HG03280 (cell line): ENCODE results near the gene PLCB1.
"Not testable (repeated sequence)": the region's sequence is repeated elsewhere in the genome, so short reads cannot be mapped to it uniquely, and the experiment has no call there.

Source experiments
- ATAC-seq: cut with Tn5 transposase; IDR thresholded peaks from one replicate; pipeline ENCODE4 v1.9.1; 2021; ENCODE audit warnings: mild to moderate bottlenecking, moderate library complexity; ENCODE audit not compliant: unreplicated experiment

Gene PLCB1

GRCh38 chr20:8853211-8853610 is 721.1 kb downstream of the PLCB1 start:
- not testable (repeated sequence) for ATAC-seq

GRCh38 chr20:8853805-8854338 is 721.8 kb downstream of the PLCB1 start:
- ATAC-seq = peak; percentile 90

- ATAC-seq = no peak
Observed at GRCh38 chr20:8854571-8854970, 722.5 kb downstream of the PLCB1 start.

- no peak for ATAC-seq
Observed at GRCh38 chr20:8855315-8855714, 723.2 kb downstream of the PLCB1 start.

- ATAC-seq = no peak
Observed at GRCh38 chr20:8856668-8857067, 724.6 kb downstream of the PLCB1 start.

GRCh38 chr20:8858181-8858787 is 726.2 kb downstream of the PLCB1 start:
- ATAC-seq = no peak

- no peak for ATAC-seq
Observed at GRCh38 chr20:8860011-8860495, 728.0 kb downstream of the PLCB1 start.

GRCh38 chr20:8862092-8862491 is 730.0 kb downstream of the PLCB1 start:
- ATAC-seq = no peak

- ATAC-seq = no peak
Observed at GRCh38 chr20:8865636-8866035, 733.6 kb downstream of the PLCB1 start.

- no peak for ATAC-seq
Observed at GRCh38 chr20:8867038-8867740, 735.1 kb downstream of the PLCB1 start.

GRCh38 chr20:8870652-8871051 is 738.6 kb downstream of the PLCB1 start:
- no peak for ATAC-seq

- no peak for ATAC-seq
Observed at GRCh38 chr20:8874437-8874836, 742.4 kb downstream of the PLCB1 start.

GRCh38 chr20:8875586-8875985 is 743.5 kb downstream of the PLCB1 start:
- ATAC-seq = no peak

GRCh38 chr20:8876366-8876765 is 744.3 kb downstream of the PLCB1 start:
- ATAC-seq = no peak

GRCh38 chr20:8877294-8877693 is 745.2 kb downstream of the PLCB1 start:
- ATAC-seq = no peak

GRCh38 chr20:8879669-8880068 is 747.6 kb downstream of the PLCB1 start:
- no peak for ATAC-seq

GRCh38 chr20:8880085-8880853 is 748.2 kb downstream of the PLCB1 start:
- ATAC-seq = no peak

- ATAC-seq = no peak
Observed at GRCh38 chr20:8891039-8891438, 759.0 kb downstream of the PLCB1 start.

GRCh38 chr20:8895472-8895871 is 763.4 kb downstream of the PLCB1 start:
- no peak for ATAC-seq

GRCh38 chr20:8898823-8899222 is 766.8 kb downstream of the PLCB1 start:
- no peak for ATAC-seq

- no peak for ATAC-seq
Observed at GRCh38 chr20:8901237-8902025, 769.4 kb downstream of the PLCB1 start.
